GM23248 (cell line): ENCODE results near the gene ZBTB2. TPM values are rescaled to one million over a fixed set of nuclear protein-coding genes. Genes with fewer than 3 reads are reported as not detected.

Experiments
- DNase-seq: peaks from one replicate; pipeline ENCODE4 v3.0.0-alpha.2; 2015
- H2AFZ ChIP-seq: fragments of 200-600 bp; sonication (generic); 2 replicates; pipeline ENCODE4 v1.6.1; 2016; ENCODE audit warnings: antibody characterized with exemption
- H3F3A ChIP-seq: fragments of 200-600 bp; sonication (generic); 2 replicates; pipeline ENCODE4 v1.6.1; 2016; ENCODE audit warnings: mild to moderate bottlenecking, antibody characterized with exemption, mixed run types; ENCODE audit not compliant: insufficient read depth
- H3K27ac ChIP-seq: fragments of 200-600 bp; sonication (generic); 2 replicates; pipeline ENCODE4 v1.5.1; 2016; ENCODE audit warnings: mild to moderate bottlenecking
- H3K27me3 ChIP-seq: fragments of 200-600 bp; sonication (generic); replicated peaks from 2 replicates; pipeline ENCODE4 v1.6.1; 2016; ENCODE audit warnings: mild to moderate bottlenecking; ENCODE audit not compliant: insufficient read depth
- H3K36me3 ChIP-seq: fragments of 200-600 bp; sonication (generic); 2 replicates; pipeline ENCODE4 v1.6.1; 2016; ENCODE audit warnings: low read depth, mild to moderate bottlenecking
- H3K4me1 ChIP-seq: fragments of 200-600 bp; sonication (generic); 2 replicates; pipeline ENCODE4 v1.6.1; 2016; ENCODE audit warnings: mild to moderate bottlenecking; ENCODE audit not compliant: insufficient read depth
- H3K4me2 ChIP-seq: fragments of 200-600 bp; sonication (generic); one replicate; pipeline ENCODE4 v1.6.1; 2016; ENCODE audit warnings: mild to moderate bottlenecking; ENCODE audit not compliant: unreplicated experiment
- H3K4me3 ChIP-seq: fragments of 200-600 bp; sonication (generic); 2 replicates; pipeline ENCODE4 v1.5.1; 2016; ENCODE audit warnings: mild to moderate bottlenecking
- H3K79me2 ChIP-seq: fragments of 200-600 bp; sonication (generic); 2 replicates; pipeline ENCODE4 v1.6.1; 2016; ENCODE audit warnings: mild to moderate bottlenecking; ENCODE audit not compliant: insufficient read depth
- H3K9ac ChIP-seq: fragments of 200-600 bp; sonication (generic); 2 replicates; pipeline ENCODE4 v1.6.1; 2016; ENCODE audit warnings: mild to moderate bottlenecking
- H3K9me2 ChIP-seq: fragments of 200-600 bp; sonication (generic); 2 replicates; pipeline ENCODE4 v1.6.1; 2016; ENCODE audit warnings: mixed run types, mild to moderate bottlenecking, moderate library complexity; ENCODE audit not compliant: insufficient read depth
- H3K9me3 ChIP-seq: fragments of 200-600 bp; sonication (generic); one replicate; pipeline ENCODE4 v1.6.1; 2017; ENCODE audit warnings: low read depth
- H4K20me1 ChIP-seq: fragments of 200-600 bp; sonication (generic); 2 replicates; pipeline ENCODE4 v1.6.0; 2016; ENCODE audit not compliant: insufficient read depth
- EZH2 ChIP-seq: fragments of 200-600 bp; sonication (generic); IDR thresholded peaks from 2 replicates; pipeline ENCODE4 v1.6.1; 2018; ENCODE audit warnings: antibody characterized with exemption, mild to moderate bottlenecking; ENCODE audit not compliant: insufficient read depth, poor library complexity, severe bottlenecking
- EZH2phosphoT487 ChIP-seq: fragments of 200-600 bp; sonication (generic); IDR thresholded peaks from 2 replicates; pipeline ENCODE4 v1.6.1; 2018; ENCODE audit warnings: antibody characterized with exemption, moderate library complexity, mild to moderate bottlenecking, low read depth; ENCODE audit not compliant: insufficient read depth
- whole genome bisulfite sequencing, 2 experiments: methylation state at CpG; one replicate each; pipeline ENCODE4 v1.1.6; 2015 to 2017; ENCODE audit warnings: low lambda C conversion rate in 2 of 2, low coverage in 1 of 2; ENCODE audit errors: missing lambda C conversion rate in 2 of 2; 5-methylcytosine and 5-hydroxymethylcytosine counted together
- in situ Hi-C: fragments of 300-500 bp; cut with MboI; formaldehyde crosslinking; loops from 2 replicates; pipeline ENCODE4 v1.15.0; 2020
- polyA plus RNA-seq: library from polyadenylated mRNA; unstranded; fragments of >200 nt; fragmentation: Nextera tagmentation; extraction: Ambion mirVana; gene quantifications from 2 replicates; pipeline ENCODE4 v1.2.1, GENCODE V29; 2016
- total RNA-seq: library from RNA; depleted of rRNA; stranded (reverse); fragments of >200 nt; shearing (Covaris generic); gene quantifications from 2 replicates; pipeline ENCODE4 v1.2.3, GENCODE V29; 2014

ZBTB2 gene
- total and polyA plus RNA-seq, 2 experiments from 2014 or later, result 9.7 to 11.6 TPM

DNA sequence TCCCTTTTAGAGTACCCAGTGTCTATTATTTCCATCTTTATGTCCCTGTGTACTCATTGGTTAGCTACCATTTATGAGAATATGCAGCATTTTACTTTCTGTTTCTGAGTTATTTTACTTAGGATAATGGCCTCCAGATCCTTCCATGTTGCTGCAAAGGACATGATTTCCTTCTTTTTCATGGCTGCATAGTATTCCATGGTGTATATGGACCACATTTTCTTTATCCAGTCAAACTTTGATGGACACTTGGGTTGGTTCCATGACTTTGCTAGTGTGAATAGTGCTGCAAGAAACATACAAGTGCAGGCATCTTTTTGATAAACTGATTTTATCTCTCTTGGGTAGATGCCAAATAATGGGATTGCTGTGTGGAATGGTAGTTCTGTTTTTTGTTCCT lies 55.4 kb downstream of the ZBTB2 start:
- H3F3A ChIP-seq, result no peaks in the 10 kb centered on the region
- H4K20me1 ChIP-seq, result no peaks in the 10 kb centered on the region
- H3K4me2 ChIP-seq, result no peak overlapping the region
- no peak overlapping the region for H2AFZ ChIP-seq
- no peak overlapping the region for H3K9ac ChIP-seq
- H3K9me3 ChIP-seq, result no peaks in the 10 kb centered on the region
- TF ChIP-seq EZH2phosphoT487, result no peak
- TF ChIP-seq EZH2, result no peak
- no peak overlapping the region for H3K27ac ChIP-seq
- H3K4me1 ChIP-seq, result no peaks in the 10 kb centered on the region
- DNase-seq, result no peak
- in situ Hi-C loops, result loop anchor here (25.0 kb wide), 1 partner anchor 924 kb away; no protein-coding TSS in a partner anchor
- no peaks in the 10 kb centered on the region for H3K36me3 ChIP-seq
- no peak overlapping the region for H3K4me3 ChIP-seq
- no peaks in the 10 kb centered on the region for H3K79me2 ChIP-seq
- H3K9me2 ChIP-seq, result no peaks in the 10 kb centered on the region
- H3K27me3 ChIP-seq, result no peaks in the 10 kb centered on the region

DNA sequence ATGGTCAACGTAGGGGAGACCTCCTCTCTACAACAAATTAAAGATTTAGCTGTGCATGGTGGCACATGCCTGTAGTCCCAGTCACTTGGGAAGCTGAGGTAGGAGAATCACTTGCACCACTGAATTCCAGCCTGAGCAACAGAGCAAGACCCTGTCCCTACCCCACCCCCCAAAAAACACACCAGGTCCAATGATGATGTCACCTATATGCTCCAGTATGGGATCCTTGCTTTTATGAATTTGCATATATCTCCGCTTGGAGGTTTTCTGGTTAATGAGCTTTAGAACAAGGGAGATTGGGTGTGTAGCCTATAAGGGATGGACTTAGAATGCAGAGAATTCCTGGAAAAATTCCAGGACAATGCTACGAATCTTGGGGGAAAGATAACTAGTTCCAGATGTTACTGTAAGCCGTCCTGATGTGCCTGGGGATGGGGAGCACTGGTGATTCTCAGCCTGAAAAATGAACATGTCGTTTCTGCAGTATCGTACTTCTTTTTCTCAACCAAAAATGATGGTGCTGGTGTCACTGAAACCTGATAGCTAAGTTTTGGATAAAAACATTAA lies 61.1 kb downstream of the ZBTB2 start:
- peak; percentile 55 for DNase-seq
- Histone ChIP-seq H4K20me1 (no peaks in the 10 kb centered on the region), H3K9me3 (no peaks in the 10 kb centered on the region), H3K4me2 (no peak overlapping the region), H3K4me3 (no peak overlapping the region), H3K27me3 (no peaks in the 10 kb centered on the region), H3K36me3 (no peaks in the 10 kb centered on the region), H3F3A (0 out of 2 replicates have a peak, but pooled peaks cover 3% of the 10 kb centered on the region), H3K27ac (no peak overlapping the region), H3K79me2 (peaks cover 9% of the 10 kb centered on the region; the same call in 1 of the 2 replicates), H2AFZ (no peak overlapping the region), H3K4me1 (peaks cover 9% of the 10 kb centered on the region; the same call in 1 of the 2 replicates), H3K9me2 (no peaks in the 10 kb centered on the region), H3K9ac (no peak overlapping the region)
- WGBS, 2 experiments, result 49 to 50% methylated on average over 6 of the region's 6 CpGs
- in situ Hi-C loops, result loop anchor here (25.0 kb wide), 1 partner anchor 918 kb away; no protein-coding TSS in a partner anchor
- TF ChIP-seq EZH2phosphoT487 (no peak), EZH2 (no peak)

DNA sequence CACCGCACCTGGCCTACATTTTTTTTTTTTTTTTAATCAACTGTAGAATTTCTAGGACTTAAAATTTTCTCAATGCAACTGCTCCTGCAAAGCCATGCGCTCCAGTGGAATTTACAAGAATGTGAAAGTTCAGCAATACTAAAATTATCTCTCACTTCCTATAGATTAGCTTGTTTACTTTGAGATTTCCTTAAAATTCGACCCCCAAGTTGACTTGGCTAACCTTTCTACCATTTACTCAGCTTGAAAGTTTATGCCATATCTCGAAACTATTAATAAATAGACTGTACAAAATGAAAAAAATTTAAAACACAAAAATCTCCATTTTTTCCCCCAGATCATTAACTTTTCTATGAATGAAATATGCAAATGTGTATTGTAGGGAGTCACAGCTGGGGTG lies 64.3 kb downstream of the ZBTB2 start:
- no peaks in the 10 kb centered on the region for H4K20me1 ChIP-seq
- no peak for DNase-seq
- TF ChIP-seq EZH2phosphoT487, result no peak
- no peak for TF ChIP-seq EZH2
- H3F3A ChIP-seq, result peaks cover 17% of the 10 kb centered on the region; the same call in 1 of the 2 replicates
- no peaks in the 10 kb centered on the region for H3K9me2 ChIP-seq
- 81 to 83% methylated on average over 4 of the region's 4 CpGs for WGBS, 2 experiments
- H3K9ac ChIP-seq, result no peak overlapping the region
- no peak overlapping the region for H3K4me2 ChIP-seq
- H3K36me3 ChIP-seq, result no peaks in the 10 kb centered on the region
- no peaks in the 10 kb centered on the region for H3K27me3 ChIP-seq
- peaks cover 9% of the 10 kb centered on the region; the same call in 1 of the 2 replicates for H3K79me2 ChIP-seq
- no peak overlapping the region for H2AFZ ChIP-seq
- H3K9me3 ChIP-seq, result no peaks in the 10 kb centered on the region
- peaks cover 22% of the 10 kb centered on the region; the same call in 1 of the 2 replicates for H3K4me1 ChIP-seq
- H3K27ac ChIP-seq, result no peak overlapping the region
- in situ Hi-C loops, result loop anchor here (10.0 to 25.0 kb wide), 3 partner anchors 312 to 915 kb away; no protein-coding TSS in a partner anchor
- H3K4me3 ChIP-seq, result no peak overlapping the region

DNA sequence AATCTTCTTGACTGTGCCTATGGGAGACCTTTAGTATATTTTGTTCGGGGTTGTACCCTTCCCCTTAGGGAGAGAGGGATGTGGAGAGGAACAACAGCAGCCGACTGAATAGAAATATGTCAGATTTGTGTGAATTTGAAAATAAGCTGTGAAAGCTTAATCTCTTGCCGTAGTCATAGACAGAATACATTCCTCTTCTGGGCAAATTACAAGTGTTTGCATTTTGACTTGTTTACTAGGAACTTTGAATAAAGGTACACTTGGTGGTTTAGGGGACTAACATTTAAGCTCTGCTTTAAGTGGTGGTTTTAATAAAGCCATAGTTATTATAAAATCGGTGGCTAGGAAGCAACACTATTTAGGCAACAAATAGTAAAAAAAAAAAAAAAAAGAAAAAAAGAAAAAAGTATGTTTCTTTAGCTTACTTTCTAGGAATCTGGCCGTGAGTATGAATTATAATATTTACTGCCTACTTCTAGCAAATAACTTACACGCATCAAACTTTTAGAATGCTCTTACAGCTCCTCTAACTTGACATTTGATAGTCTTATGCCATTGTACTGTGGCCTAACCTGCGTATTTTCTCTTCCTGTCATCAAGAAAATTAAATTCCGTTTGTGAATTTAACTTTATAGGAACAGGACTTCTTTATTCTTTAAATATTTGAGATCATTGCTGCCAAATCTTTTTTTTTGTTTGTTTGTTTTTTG lies 65.1 kb downstream of the ZBTB2 start:
- Histone ChIP-seq H3K27me3 (no peaks in the 10 kb centered on the region), H3F3A (peaks cover 17% of the 10 kb centered on the region; the same call in 1 of the 2 replicates), H3K9me3 (no peaks in the 10 kb centered on the region), H4K20me1 (no peaks in the 10 kb centered on the region), H3K4me2 (peak overlapping the region; percentile 95), H3K4me1 (peaks cover 22% of the 10 kb centered on the region; the same call in 1 of the 2 replicates), H3K9ac (peak overlapping the region; percentile 74), H3K79me2 (peaks cover 9% of the 10 kb centered on the region; the same call in 1 of the 2 replicates), H2AFZ (peak overlapping the region; percentile 91), H3K27ac (no peak overlapping the region), H3K36me3 (no peaks in the 10 kb centered on the region), H3K9me2 (no peaks in the 10 kb centered on the region), H3K4me3 (peak overlapping the region; percentile 83)
- in situ Hi-C loops, result loop anchor here (10.0 to 25.0 kb wide), 3 partner anchors 311 to 914 kb away; no protein-coding TSS in a partner anchor
- peak; percentile 29 for DNase-seq
- TF ChIP-seq EZH2 (no peak), EZH2phosphoT487 (no peak)
- WGBS, 2 experiments, result 25 to 26% methylated on average over 8 of the region's 8 CpGs
